ENCODE results near the gene TRIM9.
"Not testable (repeated sequence)": the region's sequence is repeated elsewhere in the genome, so short reads cannot be mapped to it uniquely, and the experiment has no call there.

TRIM9 gene

GRCh38 chr14:51004801-51005526, 89.9 kb downstream of the TRIM9 start:
- no peak for DNase-seq (ENCODE audit: low read depth in 1 of 2, low spot score in 1 of 2)

DNA sequence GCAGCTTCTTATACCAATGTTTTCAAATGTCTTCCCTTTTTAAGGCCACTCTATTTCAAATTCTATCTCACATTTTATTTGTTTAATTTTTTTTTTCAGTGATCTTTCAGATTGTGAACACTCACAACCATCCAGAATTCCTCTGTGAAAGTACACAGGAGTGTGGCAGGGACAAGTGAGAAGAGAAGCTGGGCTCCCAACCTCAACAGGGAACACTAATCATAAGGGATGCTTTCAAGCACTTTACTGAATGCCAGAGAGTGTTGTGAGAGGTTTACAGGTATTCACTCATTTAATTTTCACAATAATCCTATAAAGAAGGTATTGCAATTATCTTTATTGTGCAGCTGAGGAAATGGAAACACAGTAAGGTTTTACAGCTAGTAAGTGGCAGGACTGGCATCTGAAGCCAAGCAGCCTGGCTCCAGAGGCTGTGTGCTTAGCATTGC, 90.5 kb downstream of the TRIM9 start:
- no peak for DNase-seq (ENCODE audit: low read depth in 1 of 2, low spot score in 1 of 2)

- no peak for DNase-seq (ENCODE audit: low read depth in 1 of 2, low spot score in 1 of 2)
These were observed 92.4 kb downstream of the TRIM9 start for GRCh38 chr14:51002406-51002999.

GRCh38 chr14:51000566-51000965, 94.3 kb downstream of the TRIM9 start:
- no peak for DNase-seq (ENCODE audit: low read depth in 1 of 2, low spot score in 1 of 2)

DNA sequence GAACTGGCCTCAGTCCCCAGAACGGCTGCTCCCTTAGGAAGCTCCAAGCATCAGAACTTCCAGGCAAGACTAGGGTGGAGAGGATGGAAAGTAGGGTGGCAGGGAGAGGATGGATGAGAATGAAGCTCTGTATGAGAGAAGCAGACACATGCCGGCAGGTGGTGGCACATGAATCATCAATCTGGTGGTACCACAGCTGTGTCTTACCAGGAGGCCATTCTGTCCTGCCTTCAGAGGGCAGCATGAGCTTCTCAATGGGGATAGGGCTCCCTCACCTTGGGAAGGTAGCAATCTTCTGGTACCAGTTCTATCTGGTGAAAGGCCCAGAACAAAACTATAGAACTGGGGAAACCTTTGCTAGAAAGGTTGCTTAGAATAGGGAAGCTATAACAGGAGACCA, 95.2 kb downstream of the TRIM9 start:
- DNase-seq (ENCODE audit: low read depth in 1 of 2, low spot score in 1 of 2) = no peak

DNA sequence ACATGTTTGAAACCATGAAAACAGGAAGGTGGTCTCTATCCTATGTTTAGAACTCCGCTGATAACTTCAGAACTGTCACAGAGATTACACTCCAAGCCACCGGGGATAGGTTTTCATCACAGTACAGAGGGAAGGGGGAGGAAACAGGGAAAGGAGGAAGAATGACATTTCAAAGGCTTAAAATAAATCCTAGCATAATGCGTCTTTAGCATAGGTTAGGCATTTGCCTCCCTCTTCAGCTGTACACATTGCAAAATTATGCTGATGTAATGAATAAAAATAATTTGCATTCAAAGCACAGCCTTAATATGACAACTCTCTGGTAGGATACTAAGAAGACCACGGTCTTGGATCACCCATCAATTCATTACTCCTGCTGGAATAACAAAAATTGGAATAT, 96.3 kb downstream of the TRIM9 start:
- no peak for DNase-seq (ENCODE audit: low read depth in 1 of 2, low spot score in 1 of 2)

GRCh38 chr14:50997712-50998111, 97.2 kb downstream of the TRIM9 start:
- DNase-seq (ENCODE audit: low read depth in 1 of 2, low spot score in 1 of 2) = no peak

GRCh38 chr14:50994158-50994557, 100.7 kb downstream of the TRIM9 start:
- not testable (repeated sequence) for DNase-seq (ENCODE audit: low read depth in 1 of 2, low spot score in 1 of 2)

DNA sequence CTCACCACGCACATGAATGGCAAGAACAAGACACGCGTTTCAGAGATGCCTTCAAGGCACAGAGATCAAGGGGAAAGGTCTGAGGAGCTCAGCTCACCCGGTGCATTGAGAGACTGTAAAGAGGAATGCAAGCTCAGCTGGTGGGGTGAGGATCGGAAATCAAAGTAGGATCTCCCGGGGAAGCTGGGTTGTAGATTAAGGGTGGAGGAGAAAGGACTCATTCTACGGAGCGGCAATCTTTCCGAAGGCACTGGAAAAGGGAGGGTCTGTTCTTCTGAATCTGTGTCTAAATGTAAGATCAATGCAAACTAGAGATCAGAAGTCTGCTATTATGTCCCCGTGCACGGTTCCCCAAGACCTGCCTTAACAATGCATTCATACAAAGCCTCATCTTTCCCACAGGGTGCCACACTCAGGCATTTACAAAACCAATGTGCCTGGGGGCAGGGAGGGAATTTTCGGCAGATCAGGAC, 109.0 kb downstream of the TRIM9 start:
- no peak for DNase-seq (ENCODE audit: low read depth in 1 of 2, low spot score in 1 of 2)

DNA sequence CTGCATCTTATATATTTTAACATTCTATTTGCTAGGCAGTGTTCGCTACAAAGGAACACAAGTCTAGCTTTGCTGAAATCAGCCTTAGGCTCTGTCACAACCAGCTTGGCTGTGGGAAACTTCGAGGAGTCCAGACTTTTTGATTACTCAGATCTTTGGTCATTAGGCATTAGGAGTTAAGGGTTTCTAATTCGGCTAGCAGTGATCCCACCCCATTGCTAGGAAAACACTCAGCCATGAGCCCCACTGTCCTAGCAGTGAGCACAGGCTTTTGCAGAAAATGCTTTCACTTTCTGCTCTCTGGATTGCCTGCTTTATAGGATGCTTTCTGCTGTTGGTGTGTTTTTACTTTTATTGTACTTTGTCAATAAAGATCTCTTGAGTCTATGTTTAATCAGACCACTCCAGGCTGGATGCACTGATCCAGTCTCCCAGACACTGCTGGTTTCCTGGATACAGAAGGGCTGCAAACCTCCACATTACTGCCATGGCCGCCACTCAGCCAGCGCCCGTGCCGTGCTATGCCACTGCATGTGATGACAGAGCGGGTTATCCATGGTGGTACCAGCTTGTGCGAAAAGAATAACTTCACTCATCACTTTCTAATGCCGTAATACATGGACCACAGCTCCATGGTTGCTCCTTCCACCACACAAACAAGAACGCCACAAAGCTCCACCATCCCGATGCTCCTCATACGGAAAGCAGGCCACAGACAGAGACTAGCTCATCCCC, 109.6 kb downstream of the TRIM9 start:
- DNase-seq (ENCODE audit: low read depth in 1 of 2, low spot score in 1 of 2) = no peak

DNA sequence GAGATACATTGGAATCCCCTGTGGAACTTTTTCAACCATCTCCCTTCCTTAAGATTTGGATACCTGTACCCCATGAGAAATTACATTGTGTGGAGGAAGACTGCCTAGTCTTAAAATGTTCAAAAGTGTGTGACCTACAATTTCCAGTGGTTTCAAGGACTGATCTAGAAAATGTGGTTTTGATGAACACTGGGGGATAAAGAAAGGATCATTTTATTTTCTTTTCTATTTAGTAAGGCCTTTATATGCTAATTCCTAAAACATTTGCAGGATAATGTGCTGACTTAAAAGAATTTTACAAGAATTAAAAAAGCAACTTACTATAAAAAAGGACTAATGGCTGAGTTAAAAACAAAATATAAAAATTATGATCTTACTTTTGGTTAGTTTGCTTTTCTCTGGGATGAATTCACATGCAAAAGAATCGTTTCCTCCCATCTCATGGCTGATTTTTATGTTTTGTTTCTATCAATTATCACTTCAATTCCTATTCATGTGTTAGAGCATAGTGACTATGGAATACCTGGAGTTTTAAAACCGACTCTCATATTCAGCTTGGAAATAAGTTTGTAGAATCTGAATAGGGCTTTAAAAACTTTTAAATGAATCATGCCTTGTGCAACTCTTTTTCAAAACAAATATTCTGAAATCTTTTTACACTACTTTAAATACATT, 110.7 kb downstream of the TRIM9 start:
- no peak for DNase-seq (ENCODE audit: low read depth in 1 of 2, low spot score in 1 of 2)

DNA sequence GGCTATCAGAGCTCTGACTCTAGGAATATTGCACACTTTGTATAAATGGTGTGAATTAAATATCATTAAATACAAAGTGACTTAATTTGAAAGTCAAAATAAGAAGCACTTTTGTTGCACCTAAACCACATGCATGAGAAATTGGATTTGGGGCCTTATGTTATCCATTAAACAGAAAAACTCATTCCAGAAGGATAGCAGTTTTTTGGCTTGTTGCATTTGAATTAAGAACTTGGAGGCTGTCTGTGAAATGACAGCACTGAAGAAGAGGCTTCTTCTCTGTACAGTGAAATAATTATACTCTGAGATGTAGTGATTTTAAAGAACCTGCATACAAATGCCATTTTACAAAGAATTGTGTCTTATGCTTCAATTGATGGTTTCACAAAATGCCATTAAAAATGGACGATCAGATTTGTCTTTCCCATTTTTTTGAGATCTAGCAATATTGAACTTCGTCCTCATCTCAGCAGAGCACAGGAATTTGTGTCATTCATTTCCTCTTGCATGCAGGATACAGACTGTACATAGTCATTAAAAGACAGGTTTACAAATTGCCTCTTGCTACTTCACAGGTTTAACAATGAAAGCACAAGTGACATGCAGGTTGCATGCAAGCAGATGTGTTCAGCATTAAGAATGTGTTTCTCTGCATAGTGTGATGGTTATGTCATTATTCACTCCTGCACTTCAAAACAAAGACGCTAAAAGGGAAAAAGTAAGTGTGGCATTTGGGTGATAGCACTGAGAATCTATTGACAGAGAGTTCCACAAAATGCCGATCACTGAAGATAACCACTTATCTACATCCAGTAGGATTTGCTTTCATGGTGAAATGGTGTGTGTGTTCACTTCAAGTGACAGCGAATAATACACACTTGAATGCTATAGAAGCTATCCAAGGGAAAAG, 114.7 kb downstream of the TRIM9 start:
- no peak for DNase-seq (ENCODE audit: low read depth in 1 of 2, low spot score in 1 of 2)

- no peak for DNase-seq (ENCODE audit: low read depth in 1 of 2, low spot score in 1 of 2)
These were observed 116.0 kb downstream of the TRIM9 start for GRCh38 chr14:50978888-50979287.

GRCh38 chr14:50978529-50978871, 116.4 kb downstream of the TRIM9 start:
- no peak for DNase-seq (ENCODE audit: low read depth in 1 of 2, low spot score in 1 of 2)

- DNase-seq (ENCODE audit: low read depth in 1 of 2, low spot score in 1 of 2) = no peak
These were observed 116.9 kb downstream of the TRIM9 start for GRCh38 chr14:50977863-50978528.

GRCh38 chr14:50974118-50974517, 120.8 kb downstream of the TRIM9 start:
- no peak for DNase-seq (ENCODE audit: low read depth in 1 of 2, low spot score in 1 of 2)

- DNase-seq (ENCODE audit: low read depth in 1 of 2, low spot score in 1 of 2) = no peak
These were observed 122.2 kb downstream of the TRIM9 start for GRCh38 chr14:50972734-50973133.

DNA sequence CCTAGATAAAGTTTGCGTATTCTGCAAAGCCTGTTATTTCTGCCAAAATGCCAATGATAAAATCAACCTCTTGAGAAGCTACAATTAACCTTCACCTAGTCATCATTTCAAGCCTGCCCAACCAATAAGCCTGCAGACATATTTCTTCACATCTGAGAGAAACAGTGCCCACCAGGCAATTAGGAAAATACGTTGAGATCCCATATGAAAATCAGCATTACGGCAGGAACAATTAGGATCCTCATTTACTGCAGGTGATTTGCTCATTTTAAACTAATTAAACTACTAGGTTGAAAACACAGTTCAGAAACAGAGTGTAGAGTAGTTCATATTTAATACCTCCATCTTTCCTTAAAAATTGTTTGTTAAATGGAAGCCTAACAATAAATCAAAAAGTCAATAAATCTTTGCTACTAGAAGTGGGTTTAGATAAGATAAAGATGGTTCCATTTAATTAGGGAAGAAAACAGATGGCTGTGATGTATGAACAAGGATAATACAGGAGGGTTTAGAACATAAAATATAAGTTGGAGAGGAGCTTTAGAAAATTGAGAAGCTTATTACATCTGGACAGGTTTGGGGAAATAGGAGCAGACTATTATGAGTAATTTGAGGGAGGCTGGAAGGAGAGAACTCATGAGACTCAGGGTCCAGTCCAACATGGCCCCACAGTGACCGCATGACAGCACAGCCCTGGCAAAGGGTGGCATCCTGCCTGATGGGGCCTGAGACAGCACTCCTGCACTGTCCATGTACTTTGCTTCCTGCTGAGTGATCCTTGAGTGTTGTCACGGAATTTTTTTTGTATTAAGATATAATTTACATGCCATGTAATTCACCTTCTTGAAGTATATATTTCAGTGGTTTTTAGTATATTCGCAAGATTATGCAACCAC, 123.8 kb downstream of the TRIM9 start:
- DNase-seq (ENCODE audit: low read depth in 1 of 2, low spot score in 1 of 2) = no peak

DNA sequence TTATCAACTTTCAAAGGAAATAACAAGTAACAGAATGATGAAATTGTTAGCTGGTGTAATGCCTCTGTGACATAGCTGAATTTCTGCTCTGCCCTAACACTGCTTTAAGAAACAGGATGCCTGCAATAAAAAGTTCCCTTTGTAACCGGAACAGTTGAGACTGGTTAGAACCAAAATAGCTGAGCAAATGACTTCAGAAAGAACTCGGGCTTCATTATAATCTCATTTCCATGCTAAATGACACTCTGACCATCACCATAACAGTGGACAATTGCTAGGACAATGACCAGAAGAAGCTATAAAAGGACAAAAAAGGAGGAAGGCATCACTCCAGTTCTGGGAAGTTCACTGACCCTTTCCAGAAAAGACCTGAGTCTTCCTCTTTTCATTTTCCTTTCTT, 127.1 kb downstream of the TRIM9 start:
- DNase-seq (ENCODE audit: low read depth in 1 of 2, low spot score in 1 of 2) = no peak
